ENCODE data around the gene CCL26. TPM values are rescaled to one million over a fixed set of nuclear protein-coding genes. Genes with fewer than 3 reads are reported as not detected.

The CCL26 gene
- total and polyA plus RNA-seq, 9 of the 15 experiments (the other 6 are each of a cell fraction or from before 2014, with no cell fraction given) = 2.3 to 26.8 (median 8.4) TPM

GRCh38 chr7:75795831-75796285, 23.8 kb upstream of the CCL26 start (continued):
- TF ChIP-seq GTF3C2 (IDR thresholded peaks at IDR 0.05; ENCODE audit: borderline replicate concordance, extremely low read depth, insufficient read length) (no peak), ZNF239 (CRISPR knock-in tag; IDR thresholded peaks at IDR 0.05) (peak; percentile 75; the same call in 1 of the 2 replicates), ZNF445 (CRISPR knock-in tag; IDR thresholded peaks at IDR 0.05; ENCODE audit: low read depth) (no peak), ZBTB8A (IDR thresholded peaks at IDR 0.05; ENCODE audit: partially characterized antibody) (no peak), HINFP (tag; conservative IDR thresholded peaks at IDR 0.05; ENCODE audit: low read depth) (no peak), ZHX1 (conservative IDR thresholded peaks at IDR 0.05; ENCODE audit: low read length) (no peak), MYNN (IDR thresholded peaks at IDR 0.05) (no peak), MYNN (CRISPR knock-in tag; IDR thresholded peaks at IDR 0.05) (no peak), HIVEP1 (CRISPR knock-in tag; IDR thresholded peaks at IDR 0.05) (no peak), ZNF3 (CRISPR knock-in tag; IDR thresholded peaks at IDR 0.05) (no peak), EP300 (IDR thresholded peaks at IDR 0.05; ENCODE audit: low read length) (peak; percentile 62), TGIF2 (CRISPR knock-in tag; IDR thresholded peaks at IDR 0.05) (no peak), FOXJ3 (CRISPR knock-in tag; IDR thresholded peaks at IDR 0.05) (no peak), ZNF592 (IDR thresholded peaks at IDR 0.05) (peak; percentile 39; the same call in 1 of the 2 replicates), TEAD4 (IDR thresholded peaks at IDR 0.05; ENCODE audit: low read length) (peak; percentile 36; the same call in 1 of the 2 replicates), TEAD4 (CRISPR knock-in tag; IDR thresholded peaks at IDR 0.05; ENCODE audit: borderline replicate concordance) (no peak), ZNF699 (CRISPR knock-in tag; IDR thresholded peaks at IDR 0.05; ENCODE audit: insufficient replicate concordance) (no peak)
